ENCODE data around the gene NR3C2.
A peak's percentile ranks its signal among the peaks of the same experiment; 100 is the strongest.
"Not testable (repeated sequence)": the region's sequence is repeated elsewhere in the genome, so short reads cannot be mapped to it uniquely, and the experiment has no call there.

The NR3C2 gene

GRCh38 chr4:148151806-148152205 lies 290.4 kb downstream of the NR3C2 start:
- DNase-seq (ENCODE audit: low read depth): no peak
- TF ChIP-seq CTCF (conservative IDR thresholded peaks at IDR 0.05; ENCODE audit: low read depth, low read length): no peak
- no peak overlapping the region for H3K4me3 ChIP-seq (ENCODE audit: low read depth, low read length)

GRCh38 chr4:148145475-148145874 lies 296.7 kb downstream of the NR3C2 start:
- no peak for DNase-seq (ENCODE audit: low read depth)
- TF ChIP-seq CTCF (conservative IDR thresholded peaks at IDR 0.05; ENCODE audit: low read depth, low read length): no peak

GRCh38 chr4:148143174-148143573 lies 299.0 kb downstream of the NR3C2 start:
- no peak for DNase-seq (ENCODE audit: low read depth)
- no peak overlapping the region for H3K4me3 ChIP-seq (ENCODE audit: low read depth, low read length)
- no peak for TF ChIP-seq CTCF (conservative IDR thresholded peaks at IDR 0.05; ENCODE audit: low read depth, low read length)

More at GRCh38 chr4:148145475-148145874, 296.7 kb downstream of the NR3C2 start:
- H3K4me3 ChIP-seq (ENCODE audit: low read depth, low read length): no peak overlapping the region

GRCh38 chr4:148141501-148141900 lies 300.7 kb downstream of the NR3C2 start:
- DNase-seq (ENCODE audit: low read depth): peak; percentile 8
- H3K4me3 ChIP-seq (ENCODE audit: low read depth, low read length): no peak overlapping the region
- no peak for TF ChIP-seq CTCF (conservative IDR thresholded peaks at IDR 0.05; ENCODE audit: low read depth, low read length)

GRCh38 chr4:148126825-148127224 lies 315.4 kb downstream of the NR3C2 start:
- H3K4me3 ChIP-seq (ENCODE audit: low read depth, low read length): no peak overlapping the region
- peak; percentile 18 for DNase-seq (ENCODE audit: low read depth)
- no peak for TF ChIP-seq CTCF (conservative IDR thresholded peaks at IDR 0.05; ENCODE audit: low read depth, low read length)

GRCh38 chr4:148124512-148124911 lies 317.7 kb downstream of the NR3C2 start:
- no peak for TF ChIP-seq CTCF (conservative IDR thresholded peaks at IDR 0.05; ENCODE audit: low read depth, low read length)
- no peak overlapping the region for H3K4me3 ChIP-seq (ENCODE audit: low read depth, low read length)
- peak; percentile 7 for DNase-seq (ENCODE audit: low read depth)

- DNase-seq (ENCODE audit: low read depth); H3K4me3 ChIP-seq (ENCODE audit: low read depth, low read length): not testable (repeated sequence)
Observed at GRCh38 chr4:148123161-148123560, 319.1 kb downstream of the NR3C2 start.

- DNase-seq (ENCODE audit: low read depth): no peak
- no peak for TF ChIP-seq CTCF (conservative IDR thresholded peaks at IDR 0.05; ENCODE audit: low read depth, low read length)
- no peak overlapping the region for H3K4me3 ChIP-seq (ENCODE audit: low read depth, low read length)
Observed at GRCh38 chr4:148120216-148120615, 322.0 kb downstream of the NR3C2 start.
